IMR-90 (cell line): Measurements from ENCODE around the gene CHCHD2. TPM values are rescaled to one million over a fixed set of nuclear protein-coding genes. Genes with fewer than 3 reads are reported as not detected.
"Not testable (repeated sequence)": the region's sequence is repeated elsewhere in the genome, so short reads cannot be mapped to it uniquely, and the experiment has no call there.

ENCODE experiments used
- ATAC-seq: fragments of 200-7000 bp; cut with Tn5 transposase; 2 replicates; pipeline ENCODE4 v1.9.1; 2020; ENCODE audit warnings: low read depth, mild to moderate bottlenecking, moderate library complexity
- BruUV-seq: library from RNA; stranded (reverse); fragments of 400-500 nt; replicated peaks from 2 replicates; lab custom pipeline; 2021; lab: Mats Ljungman, UMichigan
- CTCF ChIA-PET: fragments of 300-600 bp; formaldehyde crosslinking; extraction: SDS; loops from one replicate; lab custom pipeline; 2021; ENCODE audit warnings: antibody characterized with exemption; lab: Yijun Ruan, JAX
- POLR2A ChIA-PET: fragments of 300-600 bp; sonication (Branson Sonifier 250); formaldehyde crosslinking; loops from one replicate; lab custom pipeline; 2022; ENCODE audit warnings: antibody characterized with exemption; ENCODE audit not compliant: unreplicated experiment; lab: Charles Lee
- DNase-seq: peaks from one replicate; pipeline ENCODE4 v3.0.0; 2013
- H2AFZ ChIP-seq: replicated peaks from 2 replicates; pipeline ENCODE3; 2013; ENCODE audit warnings: low read length, mild to moderate bottlenecking; ENCODE audit not compliant: poor library complexity
- H2AK5ac ChIP-seq: 2 replicates; pipeline ENCODE4 v1.6.1; 2013; ENCODE audit warnings: low read depth, low read length, inconsistent platforms
- H2AK9ac ChIP-seq: replicated peaks from 2 replicates; pipeline ENCODE3; 2013; ENCODE audit warnings: mild to moderate bottlenecking, low read depth, low read length, moderate library complexity; ENCODE audit not compliant: poor library complexity
- H2BK120ac ChIP-seq: 2 replicates; pipeline ENCODE4 v1.6.1; 2013; ENCODE audit warnings: low read depth, low read length, inconsistent platforms
- H2BK15ac ChIP-seq: 3 replicates; pipeline ENCODE4 v1.6.1; 2013; ENCODE audit warnings: low read depth, low read length, inconsistent platforms
- H2BK20ac ChIP-seq: 2 replicates; pipeline ENCODE4 v1.6.1; 2013; ENCODE audit warnings: low read depth, mild to moderate bottlenecking, inconsistent platforms, low read length, moderate library complexity
- H2BK5ac ChIP-seq: 2 replicates; pipeline ENCODE4 v1.6.1; 2013; ENCODE audit warnings: mild to moderate bottlenecking, low read depth, low read length, inconsistent platforms; ENCODE audit not compliant: poor library complexity, severe bottlenecking
- H3K14ac ChIP-seq: replicated peaks from 2 replicates; pipeline ENCODE4 v1.6.1; 2013; ENCODE audit warnings: low read depth, low read length, inconsistent platforms
- H3K18ac ChIP-seq: 2 replicates; pipeline ENCODE4 v1.6.1; 2013; ENCODE audit warnings: low read depth, low read length, control low read depth
- H3K23ac ChIP-seq: 2 replicates; pipeline ENCODE4 v1.6.1; 2013; ENCODE audit warnings: low read depth, low read length, inconsistent platforms
- H3K27ac ChIP-seq: 2 replicates; pipeline ENCODE4 v1.5.1; 2013; ENCODE audit warnings: mild to moderate bottlenecking, control low read depth, low read length; ENCODE audit not compliant: insufficient read depth
- H3K27me3 ChIP-seq: 2 replicates; pipeline ENCODE4 v1.6.1; 2013; ENCODE audit warnings: low read length; ENCODE audit not compliant: control insufficient read depth, insufficient read depth
- H3K36me3 ChIP-seq: 2 replicates; pipeline ENCODE4 v1.6.1; 2013; ENCODE audit warnings: low read length, mixed read lengths; ENCODE audit not compliant: control insufficient read depth, insufficient read depth
- H3K4ac ChIP-seq: 2 replicates; pipeline ENCODE4 v1.6.1; 2013; ENCODE audit warnings: low read depth, low read length, inconsistent platforms
- H3K4me1 ChIP-seq: 2 replicates; pipeline ENCODE4 v1.6.1; 2013; ENCODE audit warnings: low read length, mixed read lengths; ENCODE audit not compliant: control insufficient read depth, insufficient read depth
- H3K4me2 ChIP-seq: 2 replicates; pipeline ENCODE4 v1.6.1; 2013; ENCODE audit warnings: low read depth, mild to moderate bottlenecking, control low read depth, low read length, moderate library complexity
- H3K4me3 ChIP-seq: 2 replicates; pipeline ENCODE4 v1.5.1; 2013; ENCODE audit warnings: low read depth, mild to moderate bottlenecking, control low read depth, low read length, moderate library complexity; ENCODE audit not compliant: insufficient read depth
- H3K56ac ChIP-seq: 2 replicates; pipeline ENCODE4 v1.6.1; 2013; ENCODE audit warnings: low read length, inconsistent platforms; ENCODE audit not compliant: insufficient read depth; ENCODE audit errors: extremely low read depth
- H3K79me1 ChIP-seq, 2 experiments: 2 replicates each; pipeline ENCODE4 v1.6.1; 2013; ENCODE audit warnings: low read length in 2 of 2, inconsistent platforms in 1 of 2, low read depth in 1 of 2
- H3K9ac ChIP-seq: 2 replicates; pipeline ENCODE4 v1.6.1; 2013; ENCODE audit warnings: low read depth, low read length, control low read depth
- H3K9me1 ChIP-seq: 2 replicates; pipeline ENCODE4 v1.6.1; 2013; ENCODE audit warnings: low read length, inconsistent platforms; ENCODE audit not compliant: insufficient read depth
- H3K9me3 ChIP-seq: 2 replicates; pipeline ENCODE4 v1.6.1; 2013; ENCODE audit warnings: low read length; ENCODE audit not compliant: control insufficient read depth, insufficient read depth
- H4K20me1 ChIP-seq: 2 replicates; pipeline ENCODE4 v1.6.1; 2013; ENCODE audit warnings: low read length, inconsistent platforms; ENCODE audit not compliant: insufficient read depth
- H4K5ac ChIP-seq: 2 replicates; pipeline ENCODE4 v1.6.1; 2013; ENCODE audit warnings: mild to moderate bottlenecking, low read depth, low read length, control low read depth
- H4K8ac ChIP-seq, 2 experiments: 2 replicates each; pipeline ENCODE4 v1.6.1; 2013; ENCODE audit warnings: low read depth in 2 of 2, low read length in 2 of 2, control low read depth in 1 of 2, inconsistent platforms in 1 of 2
- H4K91ac ChIP-seq: 2 replicates; pipeline ENCODE4 v1.6.1; 2013; ENCODE audit warnings: low read depth, low read length, inconsistent platforms; ENCODE audit not compliant: insufficient read depth
- RAD21 ChIP-seq: IDR thresholded peaks from 2 replicates; pipeline ENCODE4 v1.6.1; 2012; ENCODE audit warnings: low read length, improper control_type of control experiment
- RCOR1 ChIP-seq: IDR thresholded peaks from 2 replicates; pipeline ENCODE4 v1.6.1; 2012; ENCODE audit warnings: mild to moderate bottlenecking, low read length, improper control_type of control experiment; ENCODE audit not compliant: insufficient replicate concordance
- WGBS, 2 experiments: methylation state at CpG; one replicate each; pipeline versions ENCODE4 v1.1.5 to v1.1.7; 2013; ENCODE audit warnings: missing lambda C conversion rate in 2 of 2; ENCODE audit not compliant: insufficient read length in 1 of 2; ENCODE audit errors: extremely low coverage in 2 of 2; 5-methylcytosine and 5-hydroxymethylcytosine counted together
- dilution Hi-C: fragments of 300-500 bp; cut with HindIII; formaldehyde crosslinking; loops from one replicate; pipeline ENCODE4 v1.14.3; 2018; ENCODE audit warnings: low sequenced_read_pairs; ENCODE audit not compliant: unreplicated experiment
- in situ Hi-C: fragments of 300-500 bp; cut with MboI; formaldehyde crosslinking; loops from 3 replicates; pipeline ENCODE4 v1.14.3; 2019; ENCODE audit warnings: low sequenced_read_pairs, inconsistent platforms, mixed read lengths
- intact Hi-C: fragments of 100-400 bp; cut with micrococcal nuclease; formaldehyde crosslinking; loops from 2 replicates; pipeline ENCODE4 v1.10.0; 2022
- polyA plus RNA-seq, 3 experiments: library from polyadenylated mRNA; depleted of rRNA; stranded (reverse); fragments of >200 nt; gene quantifications; 2 replicates each; pipeline ENCODE4 v1.2.3, GENCODE V29; 2012; ENCODE audit warnings: low replicate concordance in 1 of 3
- total RNA-seq: library from RNA; depleted of rRNA; stranded (reverse); fragments of >200 nt; gene quantifications from 2 replicates; pipeline ENCODE4 v1.2.3, GENCODE V29; 2012

CHCHD2 gene
- total and polyA plus RNA-seq, 2 of the 4 experiments (the other 2 are of a cell fraction): 423 to 522 TPM

- H3K14ac ChIP-seq: no peak within 1 kb of the TSS
- in situ Hi-C loops (no loop called here), intact Hi-C loops (no loop called here), dilution Hi-C loops (no loop called here)
- H2BK120ac ChIP-seq: no peak within 1 kb of the TSS
- no peak within 1 kb of the TSS for H2AK5ac ChIP-seq
- no peak; the same call in 1 of the 2 replicates for ATAC-seq
- H3K9me1 ChIP-seq: no peaks in the 10 kb centered on the region
- H3K27me3 ChIP-seq: peaks cover 2% of the 10 kb centered on the region; the same call in 1 of the 2 replicates
- H3K79me1 ChIP-seq: no peaks in the 10 kb centered on the region
- no peak within 1 kb of the TSS for H4K8ac ChIP-seq
- H2AK9ac ChIP-seq: no peak within 1 kb of the TSS
- H3K23ac ChIP-seq: no peak within 1 kb of the TSS
- BruUV-seq: no TSS peak
- no peak within 1 kb of the TSS for H2BK5ac ChIP-seq
- H3K4me1 ChIP-seq: no peaks in the 10 kb centered on the region
- H3K4me2 ChIP-seq: no peak within 1 kb of the TSS; the same call in 1 of the 2 replicates
- H3K56ac ChIP-seq: no peak within 1 kb of the TSS
- no peak within 1 kb of the TSS for H2BK15ac ChIP-seq
- no peak for TF ChIP-seq RCOR1
- TF ChIP-seq RAD21: no peak
- 6% methylated on average over 44 of the region's 65 CpGs; no CpG with 5 or more reads in 1 of the 2 experiments for WGBS, 2 experiments
- no peak within 1 kb of the TSS for H3K9ac ChIP-seq
- CTCF ChIA-PET: no interaction called here
- no peak within 1 kb of the TSS for H4K91ac ChIP-seq
- no peaks in the 10 kb centered on the region for H3K9me3 ChIP-seq
- POLR2A ChIA-PET: no interaction called here
- no peaks in the 10 kb centered on the region for H3K36me3 ChIP-seq
- H3K4ac ChIP-seq: no peak within 1 kb of the TSS
- H2BK20ac ChIP-seq: no peak within 1 kb of the TSS
- no peak within 1 kb of the TSS for H3K27ac ChIP-seq
- peak within 1 kb of the TSS; percentile 51 for H2AFZ ChIP-seq
- no peak within 1 kb of the TSS for H4K5ac ChIP-seq
- DNase-seq: no peak
- H3K4me3 ChIP-seq: no peak within 1 kb of the TSS
- H3K18ac ChIP-seq: no peak within 1 kb of the TSS
- H4K20me1 ChIP-seq: no peaks in the 10 kb centered on the region
Observed at GRCh38 chr7:56115852-56116538, 9.7 kb upstream of the CHCHD2 start, which contains the start of gene NUPR2. Gene NUPR2 (minus strand): TSS chr7:56116417. CDS start chr7:56116314, 103 bp downstream.

DNA sequence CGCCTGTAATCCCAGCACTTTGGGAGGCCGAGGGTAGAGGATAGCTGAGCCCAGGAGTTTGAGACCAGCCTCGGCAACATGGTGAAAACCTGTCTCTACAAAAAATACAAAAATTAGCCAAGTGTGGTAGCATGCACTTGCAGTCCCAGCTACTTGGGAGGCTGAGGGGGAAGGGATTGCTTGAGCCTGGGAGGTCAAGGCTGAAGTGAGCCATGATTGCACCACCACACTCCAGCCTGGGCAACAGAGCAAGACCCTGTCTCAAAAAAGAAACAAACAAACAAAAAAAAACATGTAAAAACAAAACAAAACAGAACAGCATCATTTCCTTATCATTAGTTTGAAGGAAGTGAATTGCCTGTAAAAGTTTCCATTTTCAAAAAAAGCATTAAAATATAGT is 6.0 kb upstream of the CHCHD2 start:
- H3K14ac ChIP-seq, H3K23ac ChIP-seq, in situ Hi-C loops, BruUV-seq, H3K4me3 ChIP-seq, H3K27me3 ChIP-seq, CTCF ChIA-PET, H4K8ac ChIP-seq, H3K18ac ChIP-seq, H3K9ac ChIP-seq, H2BK5ac ChIP-seq, ATAC-seq, H3K4ac ChIP-seq, H4K91ac ChIP-seq, H3K4me2 ChIP-seq, POLR2A ChIA-PET, H2BK15ac ChIP-seq, H4K20me1 ChIP-seq, dilution Hi-C loops, H3K4me1 ChIP-seq, H2AK5ac ChIP-seq, H3K9me3 ChIP-seq, H2AK9ac ChIP-seq, H3K79me1 ChIP-seq, H4K5ac ChIP-seq, H2BK20ac ChIP-seq, H2AFZ ChIP-seq, intact Hi-C loops, H3K56ac ChIP-seq, H2BK120ac ChIP-seq, DNase-seq, H3K36me3 ChIP-seq, H3K9me1 ChIP-seq, H3K27ac ChIP-seq: not testable (repeated sequence)
- WGBS, 2 experiments: 53% methylated on average over 2 of the region's 3 CpGs; no CpG with 5 or more reads in 1 of the 2 experiments
